Measurements from ENCODE around the gene ATP5F1E.

The ATP5F1E gene

GRCh38 chr20:59018817-59019216, 13.3 kb downstream of the ATP5F1E start:
- Histone ChIP-seq H3K36me3 (ENCODE audit: control insufficient read depth, insufficient read depth, low read length) (peaks cover 9% of the 10 kb centered on the region), H3K27me3 (replicated peaks; ENCODE audit: control insufficient read depth, insufficient read depth, low read length) (no peaks in the 10 kb centered on the region), H3K4me3 (replicated peaks; ENCODE audit: low read depth, low read length) (no peak overlapping the region)
- DNase-seq (ENCODE audit: extremely low read depth, insufficient read length): no peak
- TF ChIP-seq, protein P1, sequence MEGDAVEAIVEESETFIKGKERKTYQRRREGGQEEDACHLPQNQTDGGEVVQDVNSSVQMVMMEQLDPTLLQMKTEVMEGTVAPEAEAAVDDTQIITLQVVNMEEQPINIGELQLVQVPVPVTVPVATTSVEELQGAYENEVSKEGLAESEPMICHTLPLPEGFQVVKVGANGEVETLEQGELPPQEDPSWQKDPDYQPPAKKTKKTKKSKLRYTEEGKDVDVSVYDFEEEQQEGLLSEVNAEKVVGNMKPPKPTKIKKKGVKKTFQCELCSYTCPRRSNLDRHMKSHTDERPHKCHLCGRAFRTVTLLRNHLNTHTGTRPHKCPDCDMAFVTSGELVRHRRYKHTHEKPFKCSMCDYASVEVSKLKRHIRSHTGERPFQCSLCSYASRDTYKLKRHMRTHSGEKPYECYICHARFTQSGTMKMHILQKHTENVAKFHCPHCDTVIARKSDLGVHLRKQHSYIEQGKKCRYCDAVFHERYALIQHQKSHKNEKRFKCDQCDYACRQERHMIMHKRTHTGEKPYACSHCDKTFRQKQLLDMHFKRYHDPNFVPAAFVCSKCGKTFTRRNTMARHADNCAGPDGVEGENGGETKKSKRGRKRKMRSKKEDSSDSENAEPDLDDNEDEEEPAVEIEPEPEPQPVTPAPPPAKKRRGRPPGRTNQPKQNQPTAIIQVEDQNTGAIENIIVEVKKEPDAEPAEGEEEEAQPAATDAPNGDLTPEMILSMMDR (IDR thresholded peaks at IDR 0.05; ENCODE audit: insufficient read depth, low read length, poor library complexity, severe bottlenecking): no peak

DNA sequence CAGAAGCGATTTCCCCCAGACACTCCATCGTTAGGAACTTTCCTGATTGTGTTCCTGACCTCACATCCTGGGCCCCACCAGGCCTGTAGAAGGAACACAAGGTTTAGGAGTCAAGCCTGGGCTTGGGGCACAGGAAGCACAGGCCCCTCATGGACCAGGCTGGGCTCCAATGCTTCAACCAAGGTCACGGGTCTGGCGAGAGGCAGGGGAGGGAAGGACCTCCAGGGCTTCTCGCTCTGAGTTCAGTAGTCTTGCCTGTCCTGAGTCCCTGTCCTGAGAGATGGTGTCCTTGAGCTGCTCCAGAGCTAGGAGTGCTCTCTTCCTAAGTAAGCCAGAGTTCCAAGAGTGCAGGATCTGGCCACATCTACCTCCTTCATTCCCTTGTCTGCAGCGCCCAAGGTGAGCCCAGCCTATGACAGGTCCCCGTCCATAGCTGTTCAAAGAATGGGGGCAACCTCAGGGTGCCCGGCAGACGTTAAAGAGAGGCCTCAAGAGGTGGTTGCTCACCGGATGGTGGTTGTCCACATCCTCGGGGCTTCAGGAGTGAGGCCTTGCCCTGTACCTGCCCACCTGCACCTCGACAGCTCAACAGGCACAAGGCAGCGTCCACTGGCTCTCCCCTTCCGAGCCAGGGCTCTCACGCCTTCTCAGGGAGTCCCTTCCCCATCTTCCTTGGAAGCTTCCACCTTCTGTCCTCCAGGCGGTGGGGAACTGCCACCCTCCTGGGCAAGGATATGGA, 14.5 kb downstream of the ATP5F1E start:
- TF ChIP-seq, protein P1 (IDR thresholded peaks at IDR 0.05; ENCODE audit: insufficient read depth, low read length, poor library complexity, severe bottlenecking): no peak
- no peak for DNase-seq (ENCODE audit: extremely low read depth, insufficient read length)
- peaks cover 1% of the 10 kb centered on the region for H3K36me3 ChIP-seq (ENCODE audit: control insufficient read depth, insufficient read depth, low read length)

DNA sequence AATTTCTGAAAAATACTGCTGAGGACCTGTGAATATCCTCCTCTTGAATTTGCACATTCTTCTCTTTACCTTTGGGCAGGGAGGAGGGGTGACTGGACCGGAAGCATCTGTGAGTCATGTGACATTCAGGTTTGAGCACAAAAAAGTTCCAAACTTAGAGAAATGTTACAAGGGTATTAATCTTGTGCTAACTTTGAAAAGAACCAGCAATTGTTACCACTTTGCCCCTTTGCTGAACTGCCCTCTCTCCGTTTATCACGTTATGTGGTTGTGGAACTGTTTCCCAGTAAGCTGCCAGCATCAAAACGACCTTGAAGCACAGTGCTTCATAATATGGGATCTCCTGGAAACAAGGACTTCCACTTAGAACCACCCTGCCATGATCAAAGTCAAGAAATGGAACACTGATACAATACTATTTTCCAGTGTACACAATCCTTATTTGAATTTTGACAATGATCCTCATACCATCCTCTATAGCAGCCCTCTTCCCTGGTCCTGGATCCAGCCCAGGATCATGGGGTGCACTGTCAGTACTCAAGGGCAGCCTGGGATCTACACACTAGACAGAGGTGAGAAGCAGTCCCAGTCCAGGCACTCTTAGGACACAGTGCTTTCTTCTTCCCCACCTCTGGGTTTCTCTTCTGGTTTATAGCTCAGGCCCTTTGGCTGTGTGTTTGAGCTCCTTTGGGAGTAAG, 15.2 kb downstream of the ATP5F1E start:
- no peaks in the 10 kb centered on the region for H3K27me3 ChIP-seq (replicated peaks; ENCODE audit: control insufficient read depth, insufficient read depth, low read length)
- no peak overlapping the region for H3K4me3 ChIP-seq (replicated peaks; ENCODE audit: low read depth, low read length)
- TF ChIP-seq, protein P1 (IDR thresholded peaks at IDR 0.05; ENCODE audit: insufficient read depth, low read length, poor library complexity, severe bottlenecking): no peak
- no peak for DNase-seq (ENCODE audit: extremely low read depth, insufficient read length)
- H3K36me3 ChIP-seq (ENCODE audit: control insufficient read depth, insufficient read depth, low read length): peaks cover 1% of the 10 kb centered on the region; the same call in 1 of the 2 replicates

More for the DNA sequence above, 14.5 kb downstream of the ATP5F1E start:
- Histone ChIP-seq H3K27me3 (replicated peaks; ENCODE audit: control insufficient read depth, insufficient read depth, low read length) (no peaks in the 10 kb centered on the region), H3K4me3 (replicated peaks; ENCODE audit: low read depth, low read length) (no peak overlapping the region)

GRCh38 chr20:59015812-59016711, 16.1 kb downstream of the ATP5F1E start:
- TF ChIP-seq, protein P1 (IDR thresholded peaks at IDR 0.05; ENCODE audit: insufficient read depth, low read length, poor library complexity, severe bottlenecking): no peak
- Histone ChIP-seq H3K36me3 (ENCODE audit: control insufficient read depth, insufficient read depth, low read length) (peaks cover 1% of the 10 kb centered on the region; the same call in 1 of the 2 replicates), H3K27me3 (replicated peaks; ENCODE audit: control insufficient read depth, insufficient read depth, low read length) (no peaks in the 10 kb centered on the region), H3K4me3 (replicated peaks; ENCODE audit: low read depth, low read length) (no peak overlapping the region)
- DNase-seq (ENCODE audit: extremely low read depth, insufficient read length): no peak

DNA sequence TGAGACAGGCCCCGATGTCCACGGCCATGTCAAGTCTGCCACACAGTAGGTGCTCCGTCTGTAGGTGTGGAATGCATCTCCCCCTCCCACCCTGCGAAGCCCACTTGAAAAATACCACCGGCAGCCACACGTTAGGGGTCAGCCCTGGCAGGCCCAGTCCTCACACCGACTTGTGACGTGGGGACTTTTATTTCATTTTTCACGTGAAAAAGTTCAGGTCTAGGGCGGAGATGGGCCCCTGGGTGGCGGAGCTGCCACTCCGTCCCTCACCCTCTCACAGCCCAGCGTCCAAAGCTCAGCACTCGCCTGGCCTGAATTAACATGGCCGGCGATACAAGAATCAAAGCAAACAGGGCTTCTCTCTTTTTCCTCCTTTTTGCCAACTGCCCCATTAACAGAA, 16.7 kb downstream of the ATP5F1E start:
- TF ChIP-seq, protein P1 (IDR thresholded peaks at IDR 0.05; ENCODE audit: insufficient read depth, low read length, poor library complexity, severe bottlenecking): no peak

More for the DNA sequence above, 16.7 kb downstream of the ATP5F1E start:
- Histone ChIP-seq H3K36me3 (ENCODE audit: control insufficient read depth, insufficient read depth, low read length) (peaks cover 1% of the 10 kb centered on the region; the same call in 1 of the 2 replicates), H3K27me3 (replicated peaks; ENCODE audit: control insufficient read depth, insufficient read depth, low read length) (no peaks in the 10 kb centered on the region), H3K4me3 (replicated peaks; ENCODE audit: low read depth, low read length) (no peak overlapping the region)
- DNase-seq (ENCODE audit: extremely low read depth, insufficient read length): no peak

Measured in GM06990 (cell line).